D721Med (cell line): ENCODE measurements around the gene GPR108.
"Not testable (repeated sequence)": the region's sequence is repeated elsewhere in the genome, so short reads cannot be mapped to it uniquely, and the experiment has no call there.

Source experiments
- DNase-seq: peaks from one replicate; pipeline ENCODE4 v3.0.0; 2011; ENCODE audit warnings: low spot score; ENCODE audit not compliant: insufficient read length
- FAIRE-seq: peaks from 2 replicates; lab custom pipeline; 2011; peaks lifted over from hg19 to GRCh38; lab: Jason Lieb, UNC
- CTCF ChIP-seq: IDR thresholded peaks from 2 replicates; pipeline ENCODE4 v1.5.1; 2012; ENCODE audit warnings: mild to moderate bottlenecking, control low read depth; ENCODE audit not compliant: insufficient read depth; ENCODE audit errors: missing control alignments

The GPR108 gene

GRCh38 chr19:6754653-6755463, 17.5 kb upstream of the GPR108 start:
- DNase-seq (no peak), FAIRE-seq (no peak)

GRCh38 chr19:6754136-6754535, 16.8 kb upstream of the GPR108 start:
- FAIRE-seq (no peak), DNase-seq (no peak)
- no peak for TF ChIP-seq CTCF

More at GRCh38 chr19:6754653-6755463, 17.5 kb upstream of the GPR108 start:
- no peak for TF ChIP-seq CTCF

GRCh38 chr19:6753178-6754031, 16.0 kb upstream of the GPR108 start:
- DNase-seq (no peak), FAIRE-seq (no peak)
- TF ChIP-seq CTCF, result peak; percentile 33

- FAIRE-seq (no peak), DNase-seq (no peak)
- TF ChIP-seq CTCF, result no peak
These were observed 15.1 kb upstream of the GPR108 start for GRCh38 chr19:6752256-6753177.

- no peak for TF ChIP-seq CTCF
- DNase-seq (no peak), FAIRE-seq (no peak)
These were observed 13.8 kb upstream of the GPR108 start for GRCh38 chr19:6751189-6751588.

GRCh38 chr19:6750062-6750461, 12.7 kb upstream of the GPR108 start:
- DNase-seq, result no peak
- no peak for TF ChIP-seq CTCF
- no peak for FAIRE-seq

GRCh38 chr19:6748543-6748942, 11.2 kb upstream of the GPR108 start:
- DNase-seq, FAIRE-seq: not testable (repeated sequence)
